Activated CD8-positive, alpha-beta memory T cell treated with anti-CD3 and anti-CD28 coated beads for 4 hours (primary cell): ENCODE results near the gene PLIN5.

Experiments
- DNase-seq, 2 donors: peaks; one replicate each; pipeline ENCODE4 v3.0.0-alpha.2; 2020; ENCODE audit warnings: low read depth in 2 of 2

PLIN5 gene

GRCh38 chr19:4487572-4487971 lies 47.5 kb downstream of the PLIN5 start:
- DNase-seq, result no peak

GRCh38 chr19:4483385-4483784 lies 51.6 kb downstream of the PLIN5 start:
- DNase-seq, result no peak

GRCh38 chr19:4482721-4483364 lies 52.2 kb downstream of the PLIN5 start:
- no peak for DNase-seq

- DNase-seq, result no peak
Measured at GRCh38 chr19:4477034-4477801, 57.8 kb downstream of the PLIN5 start.

- DNase-seq, result no peak
Measured at GRCh38 chr19:4474514-4475022, 60.5 kb downstream of the PLIN5 start.

GRCh38 chr19:4473763-4474513 lies 61.1 kb downstream of the PLIN5 start:
- no peak for DNase-seq

DNA sequence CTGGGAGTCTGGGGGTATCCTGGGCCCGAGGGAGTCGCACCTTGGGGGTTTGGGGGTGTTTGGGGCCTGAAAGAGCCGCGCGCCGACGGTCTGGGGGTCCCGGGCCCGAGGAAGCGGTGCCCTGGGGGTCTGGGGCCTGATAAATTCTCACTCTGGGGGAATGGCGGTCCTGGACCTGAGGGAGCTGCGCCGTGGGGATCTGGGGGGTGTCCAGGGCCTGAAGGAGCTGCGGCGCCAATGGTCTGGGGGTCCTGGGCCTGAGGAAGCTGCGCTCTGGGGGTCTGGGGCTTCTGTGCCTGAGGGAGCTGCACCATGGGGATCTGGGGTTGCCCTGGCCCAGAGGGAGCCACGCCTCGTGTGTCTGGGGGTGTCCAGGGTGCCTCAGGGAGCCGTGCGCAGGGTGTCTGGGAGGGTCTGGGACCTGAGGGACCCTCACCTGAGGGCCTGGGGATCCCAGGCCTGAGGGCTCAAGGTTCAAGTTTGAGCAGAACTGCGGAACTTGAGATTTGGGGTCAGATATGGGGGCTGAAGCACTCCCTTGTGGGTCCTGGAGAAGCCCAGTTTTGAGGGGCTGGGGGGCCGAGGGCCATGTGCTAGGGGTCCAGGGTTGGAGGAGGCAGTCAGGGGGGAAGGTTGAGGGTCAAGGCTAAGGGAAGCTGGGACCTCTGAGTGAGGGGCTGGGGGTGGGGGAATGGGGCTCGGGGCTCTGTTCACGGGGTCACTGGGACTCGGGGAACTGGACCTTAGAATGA lies 61.8 kb downstream of the PLIN5 start:
- no peak for DNase-seq
